ENCODE results near the gene CERK. TPM values are rescaled to one million over a fixed set of nuclear protein-coding genes. Genes with fewer than 3 reads are reported as not detected.
"Not testable (repeated sequence)": the region's sequence is repeated elsewhere in the genome, so short reads cannot be mapped to it uniquely, and the experiment has no call there.

CERK gene
- polyA plus RNA-seq, 1 donor: 82.3 TPM

DNA sequence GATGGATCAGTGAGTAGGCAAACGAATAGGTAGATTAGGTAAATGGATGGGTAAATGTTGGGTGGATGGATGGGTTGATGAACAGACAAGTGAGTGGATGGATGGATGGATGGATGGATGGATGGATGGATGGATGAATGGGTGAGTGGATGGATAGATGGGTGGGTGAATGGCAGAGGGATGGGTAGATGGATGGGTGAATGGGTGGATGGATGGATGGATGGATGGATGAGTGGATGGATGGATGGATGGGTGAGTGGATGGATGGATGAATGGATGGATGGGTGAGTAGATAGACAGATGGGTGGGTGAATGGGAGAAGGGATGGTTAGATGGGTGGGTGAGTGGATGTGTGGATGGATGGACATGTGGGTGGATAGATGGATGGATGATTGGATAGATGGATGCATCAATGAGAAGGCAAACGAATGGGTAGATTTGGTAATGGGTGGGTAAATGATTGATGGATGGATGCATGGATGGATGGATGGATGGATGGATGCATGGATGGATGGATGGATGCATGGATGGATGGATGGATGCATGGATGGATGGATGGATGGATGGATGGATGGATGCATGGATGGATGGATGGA lies 89.7 kb downstream of the CERK start:
- peaks cover 20% of the 10 kb centered on the region for H3K9me3 ChIP-seq (ENCODE audit: control insufficient read depth, low read depth, low read length)
- H3K27ac ChIP-seq (ENCODE audit: low read length); H3K27me3 ChIP-seq (ENCODE audit: control insufficient read depth, insufficient read depth, low read length); H3K4me3 ChIP-seq (ENCODE audit: low read length); H3K36me3 ChIP-seq (ENCODE audit: control insufficient read depth, insufficient read depth, low read length); DNase-seq: not testable (repeated sequence)
- 93% methylated on average over 2 of the region's 2 CpGs for WGBS (ENCODE audit: insufficient coverage, low lambda C conversion rate)
- H3K4me1 ChIP-seq (ENCODE audit: control insufficient read depth, insufficient read depth, low read length): peaks cover 55% of the 10 kb centered on the region

DNA sequence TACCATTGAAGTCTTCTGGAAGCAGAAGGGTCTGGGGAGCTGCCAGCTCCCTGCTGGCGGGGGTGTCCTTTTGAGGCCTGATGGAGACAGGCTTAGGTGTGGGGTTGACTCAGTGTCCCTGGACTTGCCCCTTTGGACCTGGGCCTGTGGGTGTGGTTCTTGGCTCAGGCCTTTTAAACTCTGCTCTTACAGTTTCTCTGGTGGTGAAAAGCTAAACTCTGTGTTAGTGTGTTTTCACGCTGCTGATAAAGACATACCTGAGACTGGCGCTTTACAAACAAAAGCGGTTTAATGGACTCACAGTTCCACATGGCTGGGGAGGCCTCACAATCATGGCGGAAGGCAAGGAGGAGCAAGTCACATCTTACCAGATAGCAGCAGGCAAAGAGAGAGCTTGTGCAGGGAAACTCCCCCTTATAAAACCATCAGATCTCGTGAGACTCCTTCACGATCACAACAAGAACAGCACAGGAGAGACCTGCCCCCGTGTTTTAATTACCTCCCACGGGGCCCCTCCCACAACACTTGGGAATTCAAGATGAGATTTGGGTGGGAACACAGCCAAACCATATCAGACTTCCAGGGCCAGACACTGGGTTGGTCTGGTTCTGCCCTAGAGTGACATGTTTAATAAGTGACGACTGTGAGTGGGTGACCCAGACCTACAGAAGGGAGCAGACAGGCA lies 91.4 kb downstream of the CERK start:
- DNase-seq: peak; percentile 86 to 91
- Histone ChIP-seq H3K4me3 (ENCODE audit: low read length) (no peak overlapping the region), H3K36me3 (ENCODE audit: control insufficient read depth, insufficient read depth, low read length) (peaks cover 9% of the 10 kb centered on the region), H3K27ac (ENCODE audit: low read length) (peak overlapping the region; percentile 73), H3K4me1 (ENCODE audit: control insufficient read depth, insufficient read depth, low read length) (peaks cover 41% of the 10 kb centered on the region), H3K27me3 (ENCODE audit: control insufficient read depth, insufficient read depth, low read length) (no peaks in the 10 kb centered on the region), H3K9me3 (ENCODE audit: control insufficient read depth, low read depth, low read length) (peaks cover 17% of the 10 kb centered on the region)
- no CpG with 5 or more reads among the region's 10 CpGs for WGBS (ENCODE audit: insufficient coverage, low lambda C conversion rate)

DNA sequence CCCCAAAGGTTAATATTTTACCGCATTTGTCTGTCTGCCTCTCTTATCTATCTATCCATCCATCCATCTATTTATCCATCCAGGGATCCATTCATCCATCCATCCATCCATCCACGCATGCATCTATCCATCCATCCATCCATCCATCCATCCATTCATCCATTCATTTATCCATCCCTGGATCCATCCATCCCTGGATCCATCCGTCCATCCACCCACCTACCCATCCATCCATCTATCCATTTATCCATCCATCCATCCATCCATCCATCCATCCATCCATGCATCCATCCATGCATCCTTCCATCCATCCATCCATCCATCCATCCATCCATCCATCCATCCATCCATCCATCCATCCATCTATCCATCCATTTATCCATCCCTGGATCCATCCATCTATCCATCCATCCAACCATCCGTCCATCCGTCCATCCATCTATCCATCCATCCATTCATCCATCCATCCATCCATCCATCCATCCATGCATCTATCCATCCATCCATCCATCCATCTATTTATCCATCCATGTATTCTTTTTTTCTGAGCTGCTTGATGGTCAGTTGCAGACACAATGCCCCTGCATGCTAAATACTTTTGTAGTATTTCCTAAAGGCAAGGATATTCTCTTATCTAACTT lies 95.1 kb downstream of the CERK start:
- peaks cover 18% of the 10 kb centered on the region for H3K36me3 ChIP-seq (ENCODE audit: control insufficient read depth, insufficient read depth, low read length)
- H3K4me3 ChIP-seq (ENCODE audit: low read length); H3K9me3 ChIP-seq (ENCODE audit: control insufficient read depth, low read depth, low read length); DNase-seq; H3K27ac ChIP-seq (ENCODE audit: low read length); H3K27me3 ChIP-seq (ENCODE audit: control insufficient read depth, insufficient read depth, low read length): not testable (repeated sequence)
- 94% methylated on average over 5 of the region's 5 CpGs for WGBS (ENCODE audit: insufficient coverage, low lambda C conversion rate)
- peaks cover 53% of the 10 kb centered on the region for H3K4me1 ChIP-seq (ENCODE audit: control insufficient read depth, insufficient read depth, low read length)

DNA sequence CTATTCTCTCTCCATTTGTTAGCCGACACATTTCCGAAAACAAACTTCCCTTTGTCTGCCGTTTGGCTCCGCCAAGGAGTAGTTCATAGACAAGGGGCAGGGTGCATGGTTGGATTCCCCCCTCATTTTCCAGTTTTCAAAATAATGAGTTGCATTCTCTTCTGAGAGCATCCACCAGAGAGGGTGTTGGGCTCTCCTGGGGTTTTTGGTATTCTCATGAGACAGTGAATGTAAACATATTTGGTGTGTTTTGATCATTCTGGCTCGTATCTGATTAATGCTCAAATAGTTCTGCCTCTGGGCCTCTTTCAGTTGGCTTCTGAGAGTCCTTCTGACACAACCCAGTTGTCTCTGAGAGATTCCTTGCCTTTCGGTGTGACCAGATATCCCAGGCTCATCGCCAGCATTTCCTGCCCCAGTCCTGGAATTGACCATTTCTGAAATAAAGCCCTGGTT lies 96.2 kb downstream of the CERK start:
- H3K36me3 ChIP-seq (ENCODE audit: control insufficient read depth, insufficient read depth, low read length): peaks cover 19% of the 10 kb centered on the region
- peaks cover 49% of the 10 kb centered on the region for H3K4me1 ChIP-seq (ENCODE audit: control insufficient read depth, insufficient read depth, low read length)
- no peaks in the 10 kb centered on the region for H3K27me3 ChIP-seq (ENCODE audit: control insufficient read depth, insufficient read depth, low read length)
- no peaks in the 10 kb centered on the region for H3K9me3 ChIP-seq (ENCODE audit: control insufficient read depth, low read depth, low read length)
- no CpG with 5 or more reads among the region's 7 CpGs for WGBS (ENCODE audit: insufficient coverage, low lambda C conversion rate)
- DNase-seq: no peak
- H3K4me3 ChIP-seq (ENCODE audit: low read length): no peak overlapping the region
- no peak overlapping the region for H3K27ac ChIP-seq (ENCODE audit: low read length)

DNA sequence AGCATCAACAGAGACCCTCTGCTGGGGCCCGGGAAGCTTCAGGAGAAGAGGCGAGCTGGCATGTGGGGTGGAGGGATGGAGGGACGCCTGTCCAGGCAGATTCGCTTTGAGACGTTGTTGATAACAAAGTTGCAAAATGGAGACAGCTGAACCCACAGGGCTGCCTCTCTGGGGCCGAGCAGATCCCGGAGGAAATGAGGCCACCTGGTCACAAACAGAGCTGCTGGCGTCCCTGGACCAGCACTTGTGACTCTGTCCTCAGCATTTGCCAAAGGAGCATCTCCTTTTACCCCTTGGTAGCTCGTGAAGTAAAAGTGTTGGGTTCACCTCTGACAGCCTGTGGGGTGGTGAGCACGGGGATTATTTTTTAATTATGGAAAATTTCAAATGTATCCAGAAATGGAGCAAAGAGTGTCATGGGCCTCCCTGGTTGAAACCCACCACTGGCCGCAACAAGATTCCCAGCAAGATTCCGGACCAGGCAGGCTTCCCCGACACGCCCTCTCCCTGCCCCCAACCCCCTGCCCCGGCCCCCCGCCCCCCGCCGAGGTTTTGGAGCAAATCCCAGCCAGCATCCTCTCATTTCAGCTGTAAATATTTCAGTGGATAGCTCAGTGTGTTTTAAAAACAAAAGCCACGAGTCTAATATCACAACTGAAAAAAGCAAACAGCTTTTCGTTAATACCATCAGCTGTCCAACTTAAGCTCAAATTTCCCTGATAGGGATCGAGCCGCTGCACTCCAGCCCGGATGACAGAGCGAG lies 97.6 kb downstream of the CERK start:
- Histone ChIP-seq H3K4me3 (ENCODE audit: low read length) (no peak overlapping the region), H3K27me3 (ENCODE audit: control insufficient read depth, insufficient read depth, low read length) (no peaks in the 10 kb centered on the region), H3K4me1 (ENCODE audit: control insufficient read depth, insufficient read depth, low read length) (peaks cover 39% of the 10 kb centered on the region), H3K36me3 (ENCODE audit: control insufficient read depth, insufficient read depth, low read length) (peaks cover 22% of the 10 kb centered on the region), H3K27ac (ENCODE audit: low read length) (peak overlapping the region; percentile 49), H3K9me3 (ENCODE audit: control insufficient read depth, low read depth, low read length) (no peaks in the 10 kb centered on the region)
- WGBS (ENCODE audit: insufficient coverage, low lambda C conversion rate): no CpG with 5 or more reads among the region's 24 CpGs
- no peak for DNase-seq

DNA sequence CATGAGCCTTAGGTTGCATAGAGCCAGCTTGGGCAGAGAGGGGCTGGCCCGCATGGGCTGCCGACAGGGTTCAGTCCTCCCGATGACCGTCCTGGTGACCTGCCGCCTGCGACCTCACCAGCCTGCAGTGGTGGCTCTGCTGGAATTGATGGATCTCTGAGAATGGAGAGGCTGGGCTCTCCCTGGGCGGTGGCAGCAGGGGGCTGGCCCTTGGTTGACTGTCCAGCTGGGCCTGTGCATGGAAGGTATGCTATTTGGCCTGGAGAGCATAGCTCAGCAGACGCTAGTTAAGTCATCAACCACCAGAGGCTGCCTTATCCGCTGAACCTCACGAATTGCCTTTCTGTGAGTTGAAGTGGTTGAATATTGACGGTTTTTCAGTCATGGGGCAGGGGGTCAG lies 98.2 kb downstream of the CERK start:
- no peak overlapping the region for H3K4me3 ChIP-seq (ENCODE audit: low read length)
- WGBS (ENCODE audit: insufficient coverage, low lambda C conversion rate): no CpG with 5 or more reads among the region's 11 CpGs
- peaks cover 38% of the 10 kb centered on the region for H3K4me1 ChIP-seq (ENCODE audit: control insufficient read depth, insufficient read depth, low read length)
- peak overlapping the region; percentile 49 for H3K27ac ChIP-seq (ENCODE audit: low read length)
- no peaks in the 10 kb centered on the region for H3K9me3 ChIP-seq (ENCODE audit: control insufficient read depth, low read depth, low read length)
- no peak for DNase-seq
- no peaks in the 10 kb centered on the region for H3K27me3 ChIP-seq (ENCODE audit: control insufficient read depth, insufficient read depth, low read length)
- H3K36me3 ChIP-seq (ENCODE audit: control insufficient read depth, insufficient read depth, low read length): peaks cover 22% of the 10 kb centered on the region

DNA sequence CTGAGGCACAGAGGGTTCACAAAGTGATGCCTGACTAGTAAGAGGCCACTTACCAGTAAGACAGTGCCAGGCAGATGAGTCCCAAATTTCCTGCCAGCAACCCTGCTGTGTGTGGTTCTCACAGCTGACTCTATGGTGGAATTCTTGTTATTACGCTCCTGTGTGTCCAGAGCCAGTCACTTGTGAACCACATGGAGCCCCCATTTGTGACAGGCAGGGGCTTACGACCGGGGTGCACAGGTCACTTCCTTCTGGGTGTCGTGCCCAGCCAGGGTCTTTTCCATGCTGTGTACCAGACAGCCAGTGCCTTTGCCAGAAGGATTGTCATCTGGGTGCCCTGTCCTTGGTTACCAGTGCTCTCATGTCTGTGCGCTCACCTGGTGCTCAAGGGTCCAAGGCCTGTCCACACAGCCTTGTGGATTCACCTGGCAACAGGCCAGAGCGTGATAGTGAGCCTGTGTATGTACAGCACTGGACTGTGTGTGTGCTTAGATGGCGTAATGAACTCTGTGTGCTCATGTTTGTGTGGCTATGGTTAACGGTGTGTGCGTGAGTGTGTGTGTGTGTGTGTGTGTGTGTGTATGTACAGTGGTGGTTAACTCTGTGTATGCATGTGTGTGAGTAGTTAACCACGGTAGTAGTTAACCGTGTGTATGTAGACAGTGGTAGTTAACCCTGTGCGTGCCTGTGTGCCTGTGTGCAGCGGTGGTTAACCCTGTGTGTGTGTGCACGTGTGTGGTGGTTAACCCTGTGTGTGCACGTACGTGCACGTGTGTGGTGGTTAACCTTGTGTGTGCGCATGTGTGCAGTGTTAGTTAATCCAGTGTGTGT lies 99.2 kb downstream of the CERK start:
- Histone ChIP-seq H3K9me3 (ENCODE audit: control insufficient read depth, low read depth, low read length) (no peaks in the 10 kb centered on the region), H3K4me3 (ENCODE audit: low read length) (no peak overlapping the region), H3K4me1 (ENCODE audit: control insufficient read depth, insufficient read depth, low read length) (peaks cover 43% of the 10 kb centered on the region), H3K27ac (ENCODE audit: low read length) (peak overlapping the region; percentile 77), H3K36me3 (ENCODE audit: control insufficient read depth, insufficient read depth, low read length) (peaks cover 22% of the 10 kb centered on the region), H3K27me3 (ENCODE audit: control insufficient read depth, insufficient read depth, low read length) (no peaks in the 10 kb centered on the region)
- WGBS (ENCODE audit: insufficient coverage, low lambda C conversion rate): no CpG with 5 or more reads among the region's 18 CpGs
- peak; percentile 93 to 96 for DNase-seq

DNA sequence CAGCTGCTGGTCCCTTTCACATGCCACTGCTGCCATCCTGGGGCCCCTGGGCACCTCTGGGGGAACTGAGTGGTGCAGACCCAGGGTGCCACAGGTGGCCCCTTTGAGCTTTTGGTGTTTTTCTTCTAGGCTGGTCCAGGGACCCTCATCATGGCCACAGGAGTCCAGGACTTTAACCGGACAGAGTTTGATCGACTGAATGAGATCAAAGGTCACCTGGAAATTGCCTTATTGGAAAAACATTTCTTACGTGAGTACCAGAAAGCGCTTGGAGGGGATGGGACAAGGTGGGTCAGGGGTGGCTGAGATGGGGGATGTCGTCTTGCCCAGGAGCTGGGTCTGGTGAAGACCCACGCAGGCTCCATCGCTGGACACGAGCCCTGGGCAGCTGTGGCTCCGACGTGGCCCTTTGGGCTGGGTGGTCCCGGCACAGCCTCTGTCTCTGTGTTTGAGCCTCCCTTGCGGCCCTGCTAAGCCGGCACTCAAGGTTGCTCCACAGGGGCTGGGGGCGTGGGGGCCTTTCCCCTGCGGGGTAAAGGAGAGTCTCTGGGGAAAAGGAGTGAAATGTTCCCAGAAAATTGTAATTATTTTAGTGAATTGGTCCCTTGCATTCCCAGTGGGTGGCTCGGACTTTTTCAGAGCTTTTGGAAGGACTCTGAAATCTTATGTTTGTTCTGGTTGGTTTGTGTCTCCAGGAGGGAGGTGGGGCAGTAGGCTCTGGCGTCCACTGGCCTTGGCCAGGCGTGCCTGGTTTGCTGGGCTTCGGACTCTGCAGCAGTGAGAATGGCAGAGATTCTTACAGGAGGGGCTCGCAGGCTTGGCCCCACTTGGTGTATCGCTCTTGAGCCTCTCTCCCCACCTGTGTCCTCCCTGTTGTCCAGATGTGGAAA lies 100.1 kb downstream of the CERK start:
- WGBS (ENCODE audit: insufficient coverage, low lambda C conversion rate): no CpG with 5 or more reads among the region's 21 CpGs
- H3K27me3 ChIP-seq (ENCODE audit: control insufficient read depth, insufficient read depth, low read length): no peaks in the 10 kb centered on the region
- peak overlapping the region; percentile 77 for H3K27ac ChIP-seq (ENCODE audit: low read length)
- peaks cover 22% of the 10 kb centered on the region for H3K36me3 ChIP-seq (ENCODE audit: control insufficient read depth, insufficient read depth, low read length)
- H3K4me3 ChIP-seq (ENCODE audit: low read length): no peak overlapping the region
- no peak for DNase-seq
- no peaks in the 10 kb centered on the region for H3K9me3 ChIP-seq (ENCODE audit: control insufficient read depth, low read depth, low read length)
- peaks cover 47% of the 10 kb centered on the region for H3K4me1 ChIP-seq (ENCODE audit: control insufficient read depth, insufficient read depth, low read length)

Measured in large intestine (tissue), 3 donors.